DMS153 treated with DMSO at 0.1 percent for 48 hours (cell line): ENCODE data around the gene NAGPA.

Experiments
- DNase-seq: peaks from one replicate; lab custom pipeline; 2025; ENCODE audit not compliant: unreplicated experiment; lab: John Stamatoyannopoulos, UW

The NAGPA gene

GRCh38 chr16:4979736-4980660 is 53.7 kb downstream of the NAGPA start:
- no peak for DNase-seq

GRCh38 chr16:4979164-4979563 is 54.6 kb downstream of the NAGPA start:
- no peak for DNase-seq

GRCh38 chr16:4976611-4977145 is 57.1 kb downstream of the NAGPA start:
- DNase-seq: no peak

- no peak for DNase-seq
Observed at GRCh38 chr16:4976079-4976478, 57.7 kb downstream of the NAGPA start.
